A549 (cell line): ENCODE measurements around the gene USP36. TPM values are rescaled to one million over a fixed set of nuclear protein-coding genes. Genes with fewer than 3 reads are reported as not detected.

Experiments used
- ATAC-seq, 2 experiments: fragments of 200-7000 bp in 1 of 2; fragments of >200 bp in 1 of 2; cut with Nextera tagmentation in 1 of 2; cut with Tn5 transposase in 1 of 2; 3 replicates each; pipeline versions ENCODE4 v1.8.0 to v1.9.1; 2018 to 2020; ENCODE audit warnings: mild to moderate bottlenecking in 1 of 2, moderate library complexity in 1 of 2
- CTCF ChIA-PET: fragments of 300-600 bp; sonication (Branson Sonifier 250); formaldehyde crosslinking; extraction: SDS; loops from one replicate; lab custom pipeline; 2021; ENCODE audit warnings: antibody characterized with exemption, inconsistent platforms; lab: Yijun Ruan, JAX
- POLR2A ChIA-PET: fragments of 350-600 bp; formaldehyde crosslinking; extraction: SDS; loops from one replicate; lab custom pipeline; 2021; ENCODE audit warnings: antibody characterized with exemption, inconsistent platforms; lab: Yijun Ruan, JAX
- DNase-seq, 2 experiments: peaks; one replicate each; pipeline versions ENCODE4 v3.0.0 to v3.0.0-alpha.2; 2011 to 2016; ENCODE audit warnings: low read depth in 1 of 2, low spot score in 1 of 2
- FAIRE-seq: peaks from 2 replicates; lab custom pipeline; 2011; peaks lifted over from hg19 to GRCh38; lab: Jason Lieb, UNC
- H3K27ac ChIP-seq, 2 experiments: fragments of >200 bp; sonication (Bioruptor Twin); formaldehyde crosslinking; 3 replicates each; pipeline ENCODE4 v1.5.1; 2016 to 2017
- H3K4me1 ChIP-seq: fragments of >200 bp; sonication (Bioruptor Twin); formaldehyde crosslinking; 3 replicates; pipeline ENCODE4 v1.6.1; 2016
- H3K4me2 ChIP-seq: fragments of >200 bp; sonication (Bioruptor Twin); formaldehyde crosslinking; 3 replicates; pipeline ENCODE4 v1.6.1; 2016
- H3K4me3 ChIP-seq: fragments of >200 bp; sonication (Bioruptor Twin); formaldehyde crosslinking; 3 replicates; pipeline ENCODE4 v1.5.1; 2016
- H3K9me3 ChIP-seq: fragments of >200 bp; sonication (Bioruptor Twin); formaldehyde crosslinking; 3 replicates; pipeline ENCODE4 v1.6.1; 2016
- CEBPB ChIP-seq, 2 experiments: fragments of >200 bp in 1 of 2; sonication (Bioruptor Twin) in 1 of 2; formaldehyde crosslinking in 1 of 2; IDR thresholded peaks; 2 replicates each; pipeline ENCODE4 v1.6.1; 2012 to 2016
- CHD2 ChIP-seq: fragments of 150-350 bp; IDR thresholded peaks from 2 replicates; pipeline ENCODE4 v1.6.1; 2014; ENCODE audit warnings: low read length; ENCODE audit not compliant: partially characterized antibody
- EHF ChIP-seq: fragments of 250-450 bp; sonication (Bioruptor Pico); IDR thresholded peaks from 2 replicates; pipeline ENCODE4 v1.5.0; 2020; ENCODE audit warnings: mild to moderate bottlenecking
- HDAC2 ChIP-seq: fragments of 200-600 bp; sonication (generic); IDR thresholded peaks from 2 replicates; pipeline ENCODE4 v1.6.1; 2016
- HOXA7 ChIP-seq: fragments of 250-450 bp; sonication (Bioruptor Pico); IDR thresholded peaks from 2 replicates; pipeline ENCODE4 v1.5.0; 2020; ENCODE audit warnings: mild to moderate bottlenecking, moderate library complexity
- HOXB5 ChIP-seq: fragments of 250-450 bp; sonication (Bioruptor Pico); IDR thresholded peaks from 2 replicates; pipeline ENCODE4 v1.5.0; 2020; ENCODE audit warnings: mild to moderate bottlenecking, moderate library complexity
- JUNB ChIP-seq: fragments of >200 bp; sonication (Bioruptor Twin); formaldehyde crosslinking; IDR thresholded peaks from 2 replicates; pipeline ENCODE4 v1.6.1; 2016
- KDM5A ChIP-seq: fragments of 200-600 bp; sonication (generic); IDR thresholded peaks from 2 replicates; pipeline ENCODE4 v1.6.1; 2016; ENCODE audit warnings: antibody characterized with exemption, mild to moderate bottlenecking
- MAZ ChIP-seq: fragments of 150-350 bp; IDR thresholded peaks from 2 replicates; pipeline ENCODE4 v1.6.1; 2014; ENCODE audit warnings: antibody characterized with exemption, low read depth, low read length, borderline replicate concordance
- MYC ChIP-seq: IDR thresholded peaks from 2 replicates; pipeline ENCODE4 v1.6.1; 2012; ENCODE audit warnings: mild to moderate bottlenecking, inconsistent platforms, low read length, improper control_type of control experiment, borderline replicate concordance
- NPAS2 ChIP-seq: fragments of 250-450 bp; sonication (Bioruptor Pico); IDR thresholded peaks from 2 replicates; pipeline ENCODE4 v1.8.0; 2022; ENCODE audit warnings: mild to moderate bottlenecking, moderate library complexity, borderline replicate concordance
- PHF8 ChIP-seq: fragments of 200-600 bp; sonication (generic); IDR thresholded peaks from 2 replicates; pipeline ENCODE4 v1.6.1; 2016; ENCODE audit warnings: low read depth, mild to moderate bottlenecking, antibody characterized with exemption, moderate library complexity, borderline replicate concordance
- RARB ChIP-seq: fragments of 250-450 bp; sonication (Bioruptor Pico); IDR thresholded peaks from 2 replicates; pipeline ENCODE4 v1.8.0; 2021; ENCODE audit warnings: mild to moderate bottlenecking, moderate library complexity
- ZNF302 ChIP-seq: fragments of 250-450 bp; sonication (Bioruptor Pico); IDR thresholded peaks from 2 replicates; pipeline ENCODE4 v1.9.0; 2021; ENCODE audit warnings: inconsistent platforms, mild to moderate bottlenecking, moderate library complexity
- WGBS: methylation state at CpG from one replicate; pipeline ENCODE4 v1.1.6; 2017; ENCODE audit errors: missing lambda C conversion rate; 5-methylcytosine and 5-hydroxymethylcytosine counted together
- polyA plus RNA-seq, 4 experiments: library from polyadenylated mRNA; depleted of rRNA in 3 of 4; stranded (reverse); fragments of >200 nt; fragmentation: RNase III in 1 of 4; extraction: RNeasy Plus Mini Kit Qiagen cat#74134 plus additional on column Dnase treatment in 1 of 4; gene quantifications; 2 replicates in 3 of 4; 3 replicates in 1 of 4; pipeline ENCODE4 v1.2.3, GENCODE V29; 2011 to 2017
- TF ChIP-seq, protein P1 (sequence below): IDR thresholded peaks from 2 replicates; pipeline ENCODE4 v1.6.1; 2012
- TF ChIP-seq, protein P2 (sequence below): fragments of >200 bp; sonication (Bioruptor Twin); formaldehyde crosslinking; IDR thresholded peaks from 2 replicates; pipeline ENCODE4 v1.6.1; 2016
- TF ChIP-seq, protein P3 (sequence below): fragments of 450-650 bp; IDR thresholded peaks from 2 replicates; pipeline ENCODE4 v1.6.1; 2014; ENCODE audit warnings: antibody characterized with exemption
- TF ChIP-seq, protein P4 (sequence below): fragments of >200 bp; sonication (Bioruptor Twin); formaldehyde crosslinking; IDR thresholded peaks from 3 replicates; pipeline ENCODE4 v1.5.1; 2016
- TF ChIP-seq, protein P5 (sequence below): fragments of 150-350 bp; IDR thresholded peaks from 2 replicates; pipeline ENCODE4 v1.6.1; 2014; ENCODE audit warnings: low read depth, mild to moderate bottlenecking, low read length
- TF ChIP-seq, protein P6 (sequence below): IDR thresholded peaks from 2 replicates; pipeline ENCODE4 v1.6.1; 2012; ENCODE audit warnings: low read depth, borderline replicate concordance

The USP36 gene
- polyA plus RNA-seq, 2 of the 4 experiments (the other 2 are of a cell fraction): 41.1 to 49.0 TPM

DNA sequence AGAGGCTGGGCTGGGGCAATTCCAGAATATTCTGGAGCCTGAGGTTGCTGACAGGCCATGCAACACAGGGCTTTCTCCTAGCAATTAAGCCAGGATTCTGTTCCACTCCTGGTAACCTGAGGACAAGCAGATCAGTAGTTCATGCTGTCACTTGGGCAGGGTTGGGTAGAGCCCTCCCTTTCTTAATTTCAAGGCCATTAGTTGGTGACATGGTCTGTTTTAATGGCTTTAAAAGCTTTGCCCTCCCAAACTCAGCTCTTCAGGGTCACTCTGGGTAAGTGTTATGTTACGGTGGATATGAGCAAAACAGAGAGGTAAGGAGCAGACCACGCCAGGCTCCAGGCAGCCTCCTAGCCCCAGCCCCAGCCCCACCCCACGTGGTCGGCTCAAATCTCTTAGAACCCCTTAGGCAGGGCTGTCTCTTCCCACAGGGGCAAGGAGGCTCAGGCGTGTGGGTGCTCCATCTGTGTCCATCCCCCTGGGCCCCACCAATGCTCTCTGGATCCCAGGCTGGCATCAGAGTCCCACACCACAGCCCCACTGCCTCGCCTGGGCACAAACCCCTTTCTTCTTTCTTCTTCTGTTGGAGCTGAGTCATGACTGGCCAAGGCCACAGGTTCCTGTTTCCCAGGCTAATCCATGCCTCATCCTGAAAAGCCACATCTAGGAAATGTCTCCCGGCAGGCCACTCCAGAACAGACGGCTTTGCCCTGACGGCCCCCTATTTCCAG lies 34.9 kb upstream of the USP36 start:
- no peak for FAIRE-seq
- Histone ChIP-seq H3K4me3 (no peak overlapping the region), H3K9me3 (no peaks in the 10 kb centered on the region), H3K27ac (peak overlapping the region; percentile 63 to 77), H3K4me2 (peak overlapping the region; percentile 11), H3K4me1 (peaks cover 33% of the 10 kb centered on the region)
- TF ChIP-seq, protein P1, sequence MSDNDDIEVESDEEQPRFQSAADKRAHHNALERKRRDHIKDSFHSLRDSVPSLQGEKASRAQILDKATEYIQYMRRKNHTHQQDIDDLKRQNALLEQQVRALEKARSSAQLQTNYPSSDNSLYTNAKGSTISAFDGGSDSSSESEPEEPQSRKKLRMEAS: no peak
- TF ChIP-seq MAZ: no peak
- TF ChIP-seq, protein P2, sequence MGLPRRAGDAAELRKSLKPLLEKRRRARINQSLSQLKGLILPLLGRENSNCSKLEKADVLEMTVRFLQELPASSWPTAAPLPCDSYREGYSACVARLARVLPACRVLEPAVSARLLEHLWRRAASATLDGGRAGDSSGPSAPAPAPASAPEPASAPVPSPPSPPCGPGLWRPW: no peak
- TF ChIP-seq, protein P3, sequence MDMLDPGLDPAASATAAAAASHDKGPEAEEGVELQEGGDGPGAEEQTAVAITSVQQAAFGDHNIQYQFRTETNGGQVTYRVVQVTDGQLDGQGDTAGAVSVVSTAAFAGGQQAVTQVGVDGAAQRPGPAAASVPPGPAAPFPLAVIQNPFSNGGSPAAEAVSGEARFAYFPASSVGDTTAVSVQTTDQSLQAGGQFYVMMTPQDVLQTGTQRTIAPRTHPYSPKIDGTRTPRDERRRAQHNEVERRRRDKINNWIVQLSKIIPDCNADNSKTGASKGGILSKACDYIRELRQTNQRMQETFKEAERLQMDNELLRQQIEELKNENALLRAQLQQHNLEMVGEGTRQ: no peak
- ChIA-PET POLR2A (no interaction called here), CTCF (interaction anchor here (0.6 to 17.8 kb wide), 7 partner anchors 8 to 118 kb away, joined by 3 to 321 read pairs (median 3); no protein-coding TSS in a partner anchor)
- peak; percentile 41 to 44; a peak in 4 of 6 replicates for ATAC-seq
- DNase-seq: no peak
- 86% methylated on average over 7 of the region's 9 CpGs for WGBS

DNA sequence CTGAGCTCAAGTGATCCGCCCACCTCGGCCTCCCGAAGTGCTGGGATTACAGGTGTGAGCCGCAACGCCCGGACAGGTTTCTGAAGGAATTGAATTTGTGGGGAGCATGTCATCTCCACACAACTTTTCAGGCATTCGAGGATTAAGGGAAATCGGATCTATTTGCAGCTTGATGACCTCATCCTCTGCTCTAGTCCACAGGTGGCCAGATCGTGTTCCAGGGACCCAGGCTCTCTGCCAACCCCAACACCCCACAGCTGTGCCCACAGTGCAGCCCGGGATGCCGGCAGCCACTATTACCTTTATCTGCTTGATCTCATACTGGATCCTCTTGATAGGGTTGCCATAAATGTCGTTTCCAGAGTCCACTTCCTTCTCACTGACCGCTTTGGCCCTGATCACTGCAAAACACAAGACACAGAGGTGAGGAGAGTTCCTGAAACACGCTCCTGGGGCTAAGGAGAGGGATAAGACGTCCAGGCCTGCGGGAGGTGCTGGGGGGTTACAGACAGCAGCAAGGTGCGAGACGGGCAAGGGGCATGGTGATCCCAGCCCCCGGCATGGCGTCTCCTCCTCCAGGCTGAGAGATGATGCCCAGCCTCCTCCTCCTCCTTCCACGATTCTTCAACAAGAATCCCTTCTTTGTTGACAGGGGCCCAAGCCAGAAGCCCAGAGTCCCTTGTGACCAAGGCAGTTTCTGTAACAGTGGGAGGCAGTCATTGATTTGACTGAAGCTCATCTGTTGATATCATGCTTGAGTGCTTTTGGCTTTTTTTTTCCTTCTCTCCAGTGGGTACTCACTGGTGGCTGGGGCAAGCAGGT lies 33.1 kb upstream of the USP36 start:
- 0 out of 3 replicates have a peak overlapping the region, but pooled peaks have one; percentile 5 for H3K4me2 ChIP-seq
- H3K4me3 ChIP-seq: no peak overlapping the region
- peaks cover 33% of the 10 kb centered on the region for H3K4me1 ChIP-seq
- ATAC-seq: peak; percentile 17 to 32; a peak in 2 of 6 replicates
- 73% methylated on average over 21 of the region's 21 CpGs for WGBS
- H3K9me3 ChIP-seq: no peaks in the 10 kb centered on the region
- POLR2A ChIA-PET: interaction anchor here (0.6 to 1.2 kb wide), 3 partner anchors 8 to 355 kb away, joined by 4 to 5 read pairs (median 4); no protein-coding TSS in a partner anchor
- TF ChIP-seq RARB (CRISPR knock-in tag): no peak
- TF ChIP-seq CEBPB (IDR thresholded peaks at IDR 0.05): no peak
- no peak for TF ChIP-seq HOXB5
- TF ChIP-seq PHF8: no peak
- no peak for TF ChIP-seq HOXA7 (CRISPR knock-in tag)
- TF ChIP-seq KDM5A: no peak
- TF ChIP-seq, protein P2: no peak
- TF ChIP-seq CHD2: no peak
- TF ChIP-seq, protein P3: no peak
- TF ChIP-seq, protein P4, sequence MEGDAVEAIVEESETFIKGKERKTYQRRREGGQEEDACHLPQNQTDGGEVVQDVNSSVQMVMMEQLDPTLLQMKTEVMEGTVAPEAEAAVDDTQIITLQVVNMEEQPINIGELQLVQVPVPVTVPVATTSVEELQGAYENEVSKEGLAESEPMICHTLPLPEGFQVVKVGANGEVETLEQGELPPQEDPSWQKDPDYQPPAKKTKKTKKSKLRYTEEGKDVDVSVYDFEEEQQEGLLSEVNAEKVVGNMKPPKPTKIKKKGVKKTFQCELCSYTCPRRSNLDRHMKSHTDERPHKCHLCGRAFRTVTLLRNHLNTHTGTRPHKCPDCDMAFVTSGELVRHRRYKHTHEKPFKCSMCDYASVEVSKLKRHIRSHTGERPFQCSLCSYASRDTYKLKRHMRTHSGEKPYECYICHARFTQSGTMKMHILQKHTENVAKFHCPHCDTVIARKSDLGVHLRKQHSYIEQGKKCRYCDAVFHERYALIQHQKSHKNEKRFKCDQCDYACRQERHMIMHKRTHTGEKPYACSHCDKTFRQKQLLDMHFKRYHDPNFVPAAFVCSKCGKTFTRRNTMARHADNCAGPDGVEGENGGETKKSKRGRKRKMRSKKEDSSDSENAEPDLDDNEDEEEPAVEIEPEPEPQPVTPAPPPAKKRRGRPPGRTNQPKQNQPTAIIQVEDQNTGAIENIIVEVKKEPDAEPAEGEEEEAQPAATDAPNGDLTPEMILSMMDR: no peak
- TF ChIP-seq, protein P5, sequence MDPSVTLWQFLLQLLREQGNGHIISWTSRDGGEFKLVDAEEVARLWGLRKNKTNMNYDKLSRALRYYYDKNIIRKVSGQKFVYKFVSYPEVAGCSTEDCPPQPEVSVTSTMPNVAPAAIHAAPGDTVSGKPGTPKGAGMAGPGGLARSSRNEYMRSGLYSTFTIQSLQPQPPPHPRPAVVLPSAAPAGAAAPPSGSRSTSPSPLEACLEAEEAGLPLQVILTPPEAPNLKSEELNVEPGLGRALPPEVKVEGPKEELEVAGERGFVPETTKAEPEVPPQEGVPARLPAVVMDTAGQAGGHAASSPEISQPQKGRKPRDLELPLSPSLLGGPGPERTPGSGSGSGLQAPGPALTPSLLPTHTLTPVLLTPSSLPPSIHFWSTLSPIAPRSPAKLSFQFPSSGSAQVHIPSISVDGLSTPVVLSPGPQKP: no peak
- TF ChIP-seq MYC: no peak
- no peak for TF ChIP-seq NPAS2 (CRISPR knock-in tag)
- no peak for TF ChIP-seq HDAC2
- TF ChIP-seq, protein P6, sequence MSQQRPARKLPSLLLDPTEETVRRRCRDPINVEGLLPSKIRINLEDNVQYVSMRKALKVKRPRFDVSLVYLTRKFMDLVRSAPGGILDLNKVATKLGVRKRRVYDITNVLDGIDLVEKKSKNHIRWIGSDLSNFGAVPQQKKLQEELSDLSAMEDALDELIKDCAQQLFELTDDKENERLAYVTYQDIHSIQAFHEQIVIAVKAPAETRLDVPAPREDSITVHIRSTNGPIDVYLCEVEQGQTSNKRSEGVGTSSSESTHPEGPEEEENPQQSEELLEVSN: no peak
- no peak for TF ChIP-seq EHF
- TF ChIP-seq JUNB: no peak
- no peak for TF ChIP-seq ZNF302 (CRISPR knock-in tag)
- no peak for DNase-seq
- CTCF ChIA-PET: interaction anchor here (1.2 to 17.8 kb wide), 4 partner anchors 7 to 120 kb away, joined by 3 to 321 read pairs (median 32); no protein-coding TSS in a partner anchor
- H3K27ac ChIP-seq: peak overlapping the region in 1 of 2 experiments; percentile 62; a peak in 3 of 6 replicates
- FAIRE-seq: no peak
